HG03342 (cell line): ENCODE results near the gene ANKFN1.

Experiments used
- ATAC-seq: cut with Tn5 transposase; IDR thresholded peaks from one replicate; pipeline ENCODE4 v1.9.1; 2021; ENCODE audit warnings: mild to moderate bottlenecking, moderate library complexity; ENCODE audit not compliant: unreplicated experiment

ANKFN1 gene

DNA sequence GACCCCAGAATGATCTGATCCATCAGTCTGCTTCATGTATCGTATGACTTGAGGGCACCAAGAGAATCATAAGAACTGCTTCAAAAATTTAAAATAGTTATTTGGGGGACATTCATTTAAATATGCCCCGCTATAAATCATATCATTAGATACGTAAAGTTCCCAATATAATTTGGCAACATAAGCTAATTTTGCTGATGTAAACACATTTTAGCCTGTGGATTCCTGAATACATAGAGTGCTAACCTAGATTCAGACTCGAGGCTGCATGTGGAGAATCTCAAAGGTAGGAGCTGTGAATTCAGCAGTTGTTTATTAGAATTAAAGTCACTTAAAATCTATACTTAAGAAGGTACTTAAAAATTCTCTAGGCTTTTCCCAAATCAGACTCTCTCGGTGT is 24.9 kb downstream of the ANKFN1 start:
- ATAC-seq = no peak

GRCh38 chr17:56182081-56182480 is 28.8 kb downstream of the ANKFN1 start:
- ATAC-seq = no peak

DNA sequence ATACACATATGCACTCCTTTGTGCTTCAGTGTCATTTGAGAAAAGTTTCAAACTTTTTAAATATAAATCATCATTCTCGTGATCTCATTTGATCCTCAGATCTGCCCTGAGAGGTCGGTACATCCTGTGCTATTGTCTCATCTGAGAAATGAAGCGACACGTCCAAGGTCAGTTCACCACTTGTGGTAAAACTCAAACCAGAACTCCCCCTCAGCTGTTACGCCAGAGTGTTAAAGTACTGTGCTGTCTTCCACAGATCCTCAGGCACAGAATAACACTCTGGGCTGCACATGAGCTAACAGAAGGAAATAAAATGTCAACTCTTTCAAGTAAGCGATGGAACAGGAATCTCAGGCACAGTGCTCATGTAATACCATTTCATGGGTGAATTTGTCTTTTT is 31.4 kb downstream of the ANKFN1 start:
- ATAC-seq = no peak

DNA sequence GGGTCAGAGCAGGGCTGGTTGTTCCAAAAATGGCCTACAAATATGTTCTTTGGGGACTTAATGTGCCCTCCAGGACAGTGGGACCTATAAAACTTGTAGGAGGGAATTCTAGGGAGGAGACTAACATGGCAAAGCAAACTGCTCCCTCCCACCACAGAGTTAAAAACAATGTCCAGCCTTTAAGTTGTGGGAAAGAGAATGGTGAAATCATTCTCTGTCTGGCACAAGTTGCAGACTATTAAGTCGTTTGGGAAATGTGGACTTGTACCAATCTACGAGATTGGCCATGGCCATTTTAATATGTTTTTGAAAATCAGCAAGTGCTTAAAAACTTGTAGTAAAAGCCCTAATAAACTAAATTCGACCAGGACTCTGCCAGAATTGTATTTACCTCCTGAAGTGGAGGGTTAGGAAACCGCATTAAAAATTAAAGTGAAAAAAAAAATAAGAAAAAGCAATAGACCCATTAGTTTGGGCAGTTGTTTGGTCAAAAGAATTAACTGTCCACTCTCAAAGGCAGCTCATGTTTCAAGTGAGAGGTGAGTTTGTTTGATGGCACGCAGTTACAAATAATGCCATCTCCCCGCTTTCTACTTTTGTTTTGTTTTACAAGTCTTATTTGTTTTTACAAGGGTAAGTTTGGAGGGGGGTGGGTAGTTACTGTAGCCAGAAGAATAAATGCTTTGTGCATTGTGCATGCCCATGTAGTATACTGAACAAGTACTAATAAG is 32.4 kb downstream of the ANKFN1 start:
- ATAC-seq = no peak

- no peak for ATAC-seq
Measured at GRCh38 chr17:56186222-56186786, 33.0 kb downstream of the ANKFN1 start.

GRCh38 chr17:56203430-56203829 is 50.2 kb downstream of the ANKFN1 start:
- no peak for ATAC-seq

GRCh38 chr17:56206351-56206750 is 53.1 kb downstream of the ANKFN1 start:
- ATAC-seq = no peak

DNA sequence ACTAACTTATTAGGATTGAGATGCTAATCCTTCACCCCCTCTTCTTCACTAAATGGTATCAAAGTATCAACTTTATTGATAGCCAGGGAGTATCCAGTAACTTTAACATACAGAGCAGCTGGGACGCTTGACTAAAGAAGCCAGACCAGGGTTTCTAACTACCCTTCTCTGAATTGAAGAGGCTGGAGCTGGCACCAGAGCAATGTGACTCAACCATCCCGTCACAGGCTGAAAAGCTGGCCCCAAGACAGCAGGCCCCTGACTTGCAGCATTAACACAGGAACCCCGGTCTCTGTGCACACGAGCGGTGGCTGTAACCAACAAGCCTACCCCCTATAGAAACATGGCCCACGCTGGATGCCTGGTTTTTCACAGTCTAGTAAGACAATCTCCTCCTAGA is 59.8 kb downstream of the ANKFN1 start:
- ATAC-seq = no peak

DNA sequence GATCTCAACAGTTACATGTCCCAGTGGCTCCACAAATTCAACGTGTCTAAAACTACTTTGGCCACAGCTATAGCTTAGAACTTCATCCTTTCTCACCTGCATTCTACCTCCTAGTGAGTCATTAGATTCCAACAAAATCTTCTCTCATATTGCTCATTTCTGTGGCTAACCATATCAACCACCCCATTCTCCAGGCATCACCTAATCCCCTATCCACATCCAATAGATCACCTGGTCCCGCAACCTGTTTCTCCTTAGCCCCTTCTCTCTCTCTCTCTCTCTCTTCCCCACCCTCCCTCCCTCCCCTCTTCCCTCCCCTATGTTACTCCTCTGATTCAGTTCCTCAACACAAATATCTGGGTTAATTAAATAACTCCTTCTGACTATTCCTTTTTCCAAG is 64.6 kb downstream of the ANKFN1 start:
- no peak for ATAC-seq

DNA sequence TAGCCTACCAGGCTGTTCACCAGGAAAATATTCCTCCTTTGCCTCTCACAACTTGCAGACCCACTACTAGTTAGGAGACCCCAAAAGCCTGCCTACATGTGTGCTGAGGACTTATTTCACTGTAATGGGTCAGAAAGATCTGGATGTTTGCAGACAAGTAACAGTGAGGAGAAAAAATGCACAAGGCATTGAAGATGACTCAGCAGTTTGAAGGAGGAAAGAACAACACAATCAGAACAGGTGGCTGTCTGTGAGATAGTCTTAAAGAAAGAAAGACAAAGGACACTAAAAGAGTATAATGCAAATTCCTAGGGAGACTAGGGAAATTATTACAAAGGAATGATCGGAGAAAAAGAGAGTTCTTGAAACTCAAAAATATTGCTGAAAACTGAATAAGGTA is 69.0 kb downstream of the ANKFN1 start:
- ATAC-seq = no peak

- ATAC-seq = no peak
Measured at GRCh38 chr17:56230660-56231059, 77.4 kb downstream of the ANKFN1 start.

- no peak for ATAC-seq
Measured at GRCh38 chr17:56231252-56231651, 78.0 kb downstream of the ANKFN1 start.

GRCh38 chr17:56231693-56232092 is 78.4 kb downstream of the ANKFN1 start:
- no peak for ATAC-seq

GRCh38 chr17:56244268-56244890 is 91.1 kb downstream of the ANKFN1 start:
- no peak for ATAC-seq

DNA sequence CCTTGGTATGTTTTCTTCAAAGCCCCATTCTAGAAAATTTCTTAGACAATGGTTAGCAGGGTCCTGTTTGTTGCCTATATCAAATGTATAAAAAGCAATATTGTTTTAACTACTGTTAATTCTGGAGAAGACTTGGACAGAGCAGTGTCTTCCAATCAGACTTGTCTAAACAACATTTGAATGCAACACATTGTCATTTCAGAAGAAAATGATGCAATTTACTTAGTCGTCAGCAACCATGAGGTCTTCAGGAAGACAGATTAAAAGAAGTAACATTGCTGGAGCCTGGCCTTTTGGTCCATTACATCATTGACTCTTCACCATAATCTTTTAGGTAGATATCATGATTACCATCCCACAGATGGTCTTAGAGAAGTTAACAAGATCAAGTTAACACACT is 94.5 kb downstream of the ANKFN1 start:
- no peak for ATAC-seq

- no peak for ATAC-seq
Measured at GRCh38 chr17:56257075-56257474, 103.8 kb downstream of the ANKFN1 start.

DNA sequence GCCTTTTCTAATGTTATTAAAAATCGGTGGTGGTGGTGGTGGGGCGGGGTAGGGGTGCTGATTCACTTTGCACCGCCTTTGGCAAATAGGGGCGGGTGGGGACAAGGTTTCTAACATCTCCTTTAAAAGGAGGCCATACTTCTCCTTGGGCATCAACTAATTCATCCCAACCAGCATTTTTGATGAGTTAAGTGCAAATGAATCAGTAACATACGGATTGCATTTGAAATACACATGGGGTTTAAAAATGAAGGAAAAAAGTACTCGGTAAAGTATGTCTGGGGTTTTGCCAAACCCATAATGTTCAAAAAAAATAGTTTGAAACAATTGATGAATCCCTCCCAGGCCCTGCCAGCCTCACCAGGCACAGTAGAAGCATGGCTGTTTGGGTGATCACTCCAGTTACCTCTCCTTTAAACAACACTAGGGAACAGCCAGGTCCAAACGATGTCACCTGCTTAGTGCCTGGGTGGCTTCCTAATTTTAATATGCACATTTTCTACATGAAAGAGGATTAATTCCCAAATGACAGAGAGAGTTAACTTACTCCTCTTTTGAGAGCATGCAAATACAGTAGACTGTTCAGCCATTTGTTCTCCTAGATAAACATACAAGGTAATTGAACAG is 107.2 kb downstream of the ANKFN1 start:
- ATAC-seq = no peak

DNA sequence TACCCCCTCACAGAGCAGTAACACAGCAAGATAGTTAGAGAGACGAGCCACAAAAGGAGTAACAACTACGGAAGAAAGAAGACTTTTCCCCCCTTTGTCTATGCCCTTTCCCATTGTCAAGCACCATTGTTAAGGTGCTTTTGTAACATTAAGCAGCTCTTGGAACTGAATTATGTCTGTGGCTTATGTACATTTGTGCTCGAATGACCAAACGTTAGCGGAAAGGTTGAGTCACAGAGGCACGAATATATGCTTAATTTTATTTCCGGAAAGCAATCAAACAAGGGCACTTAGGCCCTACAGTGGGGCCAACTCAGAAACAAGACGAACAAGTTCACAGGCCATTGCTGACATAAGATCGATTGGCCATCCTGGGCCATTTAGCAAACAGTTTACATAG is 109.5 kb downstream of the ANKFN1 start:
- ATAC-seq = no peak

GRCh38 chr17:56269556-56270389 is 116.5 kb downstream of the ANKFN1 start:
- ATAC-seq = no peak

DNA sequence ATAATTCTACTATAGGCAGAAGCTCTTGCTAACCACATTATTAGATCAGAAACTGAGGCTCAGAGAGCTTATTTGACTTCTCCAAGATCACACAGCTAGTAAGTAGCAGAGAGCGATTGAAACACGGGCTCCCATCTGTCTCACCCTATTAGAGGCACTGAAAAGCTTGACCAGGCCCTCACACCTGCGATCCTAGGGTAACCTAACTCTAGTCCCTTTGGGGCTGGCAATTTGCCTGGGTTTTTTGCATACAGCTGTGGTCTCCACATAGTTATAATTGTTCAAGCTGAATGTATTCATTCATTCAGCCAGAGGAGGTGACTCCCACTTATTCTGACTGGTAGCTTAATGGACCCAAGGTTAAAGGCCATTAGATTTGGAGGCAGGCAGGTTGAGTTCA is 121.2 kb downstream of the ANKFN1 start:
- no peak for ATAC-seq

DNA sequence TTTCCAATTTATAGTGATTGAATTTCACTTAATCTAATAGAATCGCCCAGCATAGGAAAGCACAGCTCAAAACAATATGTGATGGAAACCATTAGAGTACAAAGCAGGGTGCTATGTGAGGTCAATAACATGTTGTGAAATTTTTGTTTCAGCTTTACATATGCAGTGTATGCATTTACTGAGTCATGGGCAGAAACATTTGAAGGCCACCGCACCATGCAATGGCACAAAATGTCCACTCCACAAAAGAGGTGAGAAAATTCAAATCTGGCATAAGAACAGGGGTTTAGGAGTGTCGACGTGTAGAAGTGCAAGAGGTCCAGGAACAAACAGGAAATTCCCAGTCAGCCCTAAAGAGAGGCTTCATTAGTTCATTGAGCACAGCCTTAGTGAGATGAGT is 131.2 kb downstream of the ANKFN1 start:
- ATAC-seq = no peak
